HG02798 (cell line): ENCODE results near the gene PCDHB16.
"Not testable (repeated sequence)": the region's sequence is repeated elsewhere in the genome, so short reads cannot be mapped to it uniquely, and the experiment has no call there.

Source experiments
- ATAC-seq: cut with Tn5 transposase; IDR thresholded peaks from one replicate; pipeline ENCODE4 v1.9.1; 2021; ENCODE audit warnings: mild to moderate bottlenecking; ENCODE audit not compliant: unreplicated experiment, poor library complexity

Gene PCDHB16

DNA sequence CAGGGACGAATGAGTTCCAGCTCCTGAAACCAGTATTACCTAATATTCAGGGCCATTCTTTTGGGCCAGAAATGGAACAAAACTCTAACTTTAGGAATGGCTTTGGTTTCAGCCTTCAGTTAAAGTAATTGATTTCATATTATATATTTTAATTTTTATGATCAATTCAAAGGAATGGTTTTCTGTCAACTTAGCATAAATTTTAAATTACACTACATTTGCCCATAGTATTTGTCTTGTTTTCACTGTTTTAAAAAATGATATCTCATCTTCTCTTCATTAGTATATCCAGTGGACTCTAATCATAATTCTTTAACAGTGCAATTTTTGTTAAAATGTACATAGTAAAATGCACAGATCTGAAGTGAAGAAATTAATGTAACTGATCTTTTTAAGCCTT is 1.9 kb upstream of the PCDHB16 start:
- ATAC-seq, result no peak

DNA sequence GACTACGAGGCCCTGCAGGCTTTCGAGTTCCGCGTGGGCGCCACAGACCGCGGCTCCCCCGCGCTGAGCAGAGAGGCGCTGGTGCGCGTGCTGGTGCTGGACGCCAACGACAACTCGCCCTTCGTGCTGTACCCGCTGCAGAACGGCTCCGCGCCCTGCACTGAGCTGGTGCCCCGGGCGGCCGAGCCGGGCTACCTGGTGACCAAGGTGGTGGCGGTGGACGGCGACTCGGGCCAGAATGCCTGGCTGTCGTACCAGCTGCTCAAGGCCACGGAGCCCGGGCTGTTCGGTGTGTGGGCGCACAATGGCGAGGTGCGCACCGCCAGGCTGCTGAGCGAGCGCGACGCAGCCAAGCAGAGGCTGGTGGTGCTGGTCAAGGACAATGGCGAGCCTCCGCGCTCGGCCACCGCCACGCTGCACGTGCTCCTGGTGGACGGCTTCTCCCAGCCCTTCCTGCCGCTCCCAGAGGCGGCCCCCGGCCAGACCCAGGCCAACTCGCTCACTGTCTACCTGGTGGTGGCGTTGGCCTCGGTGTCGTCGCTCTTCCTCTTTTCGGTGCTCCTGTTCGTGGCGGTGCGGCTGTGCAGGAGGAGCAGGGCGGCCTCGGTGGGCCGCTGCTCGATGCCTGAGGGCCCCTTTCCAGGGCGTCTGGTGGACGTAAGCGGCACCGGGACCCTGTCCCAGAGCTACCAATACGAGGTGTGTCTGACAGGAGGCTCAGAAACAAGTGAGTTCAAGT is 2.1 kb downstream of the PCDHB16 start:
- not testable (repeated sequence) for ATAC-seq

DNA sequence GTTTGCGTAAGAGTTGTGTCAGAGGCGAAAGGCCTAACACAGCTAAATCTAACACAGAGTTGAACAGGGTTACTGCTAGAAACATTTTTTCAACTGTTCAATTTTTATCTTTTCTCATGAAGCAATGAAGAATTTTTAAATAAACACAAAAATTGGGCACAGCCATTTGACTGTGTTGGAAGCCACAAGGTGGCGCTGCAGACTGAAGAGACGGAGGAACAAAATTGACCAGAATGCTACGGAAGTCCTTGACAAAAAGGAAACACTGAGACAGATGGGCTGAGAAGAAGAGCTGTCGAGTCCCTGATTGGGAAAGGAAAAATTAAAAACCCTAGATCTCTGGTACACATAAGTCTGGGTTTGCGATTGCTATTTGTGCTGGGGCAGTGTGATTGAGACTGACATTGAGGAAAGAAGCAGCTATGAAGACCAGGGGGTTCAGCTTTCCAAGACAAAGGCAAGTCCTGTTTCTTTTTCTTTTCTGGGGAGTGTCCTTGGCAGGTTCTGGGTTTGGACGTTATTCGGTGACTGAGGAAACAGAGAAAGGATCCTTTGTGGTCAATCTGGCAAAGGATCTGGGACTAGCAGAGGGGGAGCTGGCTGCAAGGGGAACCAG is 4.8 kb downstream of the PCDHB16 start, which contains the start of gene PCDHB9:
TSS of gene PCDHB9 (plus strand) at position 265 of the 616 bp plus-strand sequence. CDS start at position 423, 158 bp downstream.
- ATAC-seq, result no peak

DNA sequence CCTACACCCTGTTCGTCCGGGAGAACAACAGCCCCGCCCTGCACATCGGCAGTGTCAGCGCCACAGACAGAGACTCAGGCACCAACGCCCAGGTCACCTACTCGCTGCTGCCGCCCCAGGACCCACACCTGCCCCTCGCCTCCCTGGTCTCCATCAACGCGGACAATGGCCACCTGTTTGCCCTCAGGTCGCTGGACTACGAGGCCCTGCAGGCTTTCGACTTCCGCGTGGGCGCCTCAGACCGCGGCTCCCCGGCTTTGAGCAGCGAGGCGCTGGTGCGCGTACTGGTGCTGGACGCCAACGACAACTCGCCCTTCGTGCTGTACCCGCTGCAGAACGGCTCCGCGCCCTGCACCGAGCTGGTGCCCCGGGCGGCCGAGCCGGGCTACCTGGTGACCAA is 6.5 kb downstream of the PCDHB16 start:
- not testable (repeated sequence) for ATAC-seq

DNA sequence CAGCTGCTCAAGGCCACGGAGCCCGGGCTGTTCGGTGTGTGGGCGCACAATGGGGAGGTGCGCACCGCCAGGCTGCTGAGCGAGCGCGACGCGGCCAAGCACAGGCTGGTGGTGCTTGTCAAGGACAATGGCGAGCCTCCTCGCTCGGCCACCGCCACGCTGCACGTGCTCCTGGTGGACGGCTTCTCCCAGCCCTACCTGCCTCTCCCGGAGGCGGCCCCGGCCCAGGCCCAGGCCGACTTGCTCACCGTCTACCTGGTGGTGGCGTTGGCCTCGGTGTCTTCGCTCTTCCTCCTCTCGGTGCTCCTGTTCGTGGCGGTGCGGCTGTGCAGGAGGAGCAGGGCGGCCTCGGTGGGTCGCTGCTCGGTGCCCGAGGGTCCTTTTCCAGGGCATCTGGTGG is 6.9 kb downstream of the PCDHB16 start:
- not testable (repeated sequence) for ATAC-seq

DNA sequence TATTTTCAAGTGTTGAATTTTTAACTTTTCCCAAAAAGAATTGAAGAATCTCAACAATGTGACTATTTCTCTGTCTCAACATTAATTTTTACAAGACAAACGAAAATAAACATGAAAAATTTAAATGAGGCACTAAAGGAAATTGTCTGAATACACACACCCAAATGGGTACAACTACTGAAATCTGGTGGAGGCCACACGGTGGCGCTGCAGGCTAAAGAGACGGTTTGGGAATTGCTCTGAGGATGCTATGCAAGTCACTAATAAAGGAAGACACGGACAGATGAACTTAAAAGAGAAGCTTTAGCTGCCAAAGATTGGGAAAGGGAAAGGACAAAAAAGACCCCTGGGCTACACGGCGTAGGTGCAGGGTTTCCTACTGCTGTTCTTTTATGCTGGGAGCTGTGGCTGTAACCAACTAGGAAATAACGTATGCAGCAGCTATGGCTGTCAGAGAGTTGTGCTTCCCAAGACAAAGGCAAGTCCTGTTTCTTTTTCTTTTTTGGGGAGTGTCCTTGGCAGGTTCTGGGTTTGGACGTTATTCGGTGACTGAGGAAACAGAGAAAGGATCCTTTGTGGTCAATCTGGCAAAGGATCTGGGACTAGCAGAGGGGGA is 10.0 kb downstream of the PCDHB16 start, which contains the start of gene PCDHB10:
TSS of gene PCDHB10 (plus strand) at position 244 of the 616 bp plus-strand sequence. CDS start at position 444, 200 bp downstream.
- ATAC-seq, result no peak

DNA sequence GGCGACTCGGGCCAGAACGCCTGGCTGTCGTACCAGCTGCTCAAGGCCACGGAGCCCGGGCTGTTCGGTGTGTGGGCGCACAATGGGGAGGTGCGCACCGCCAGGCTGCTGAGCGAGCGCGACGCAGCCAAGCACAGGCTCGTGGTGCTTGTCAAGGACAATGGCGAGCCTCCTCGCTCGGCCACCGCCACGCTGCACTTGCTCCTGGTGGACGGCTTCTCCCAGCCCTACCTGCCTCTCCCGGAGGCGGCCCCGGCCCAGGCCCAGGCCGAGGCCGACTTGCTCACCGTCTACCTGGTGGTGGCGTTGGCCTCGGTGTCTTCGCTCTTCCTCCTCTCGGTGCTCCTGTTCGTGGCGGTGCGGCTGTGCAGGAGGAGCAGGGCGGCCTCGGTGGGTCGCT is 12.1 kb downstream of the PCDHB16 start:
- ATAC-seq, result not testable (repeated sequence)

DNA sequence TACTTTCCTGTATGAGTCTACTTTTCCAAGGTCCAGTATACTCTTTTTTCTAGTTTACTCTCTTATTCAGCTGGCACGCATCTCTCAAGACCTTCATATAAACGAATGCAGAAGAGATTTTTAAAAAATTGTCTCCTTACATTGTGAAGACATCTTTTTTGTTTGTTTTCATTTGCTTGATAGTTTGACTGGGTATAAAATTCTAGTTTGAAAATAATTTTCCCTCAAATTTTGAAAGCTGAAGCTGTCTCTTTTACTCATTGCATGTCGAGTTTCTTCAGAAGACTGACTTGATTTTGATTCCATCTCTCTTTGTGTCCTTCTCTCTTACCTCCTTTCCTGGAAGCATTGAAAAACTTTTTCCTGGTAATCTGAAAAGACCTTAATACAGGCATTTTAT is 14.2 kb downstream of the PCDHB16 start:
- ATAC-seq, result no peak

DNA sequence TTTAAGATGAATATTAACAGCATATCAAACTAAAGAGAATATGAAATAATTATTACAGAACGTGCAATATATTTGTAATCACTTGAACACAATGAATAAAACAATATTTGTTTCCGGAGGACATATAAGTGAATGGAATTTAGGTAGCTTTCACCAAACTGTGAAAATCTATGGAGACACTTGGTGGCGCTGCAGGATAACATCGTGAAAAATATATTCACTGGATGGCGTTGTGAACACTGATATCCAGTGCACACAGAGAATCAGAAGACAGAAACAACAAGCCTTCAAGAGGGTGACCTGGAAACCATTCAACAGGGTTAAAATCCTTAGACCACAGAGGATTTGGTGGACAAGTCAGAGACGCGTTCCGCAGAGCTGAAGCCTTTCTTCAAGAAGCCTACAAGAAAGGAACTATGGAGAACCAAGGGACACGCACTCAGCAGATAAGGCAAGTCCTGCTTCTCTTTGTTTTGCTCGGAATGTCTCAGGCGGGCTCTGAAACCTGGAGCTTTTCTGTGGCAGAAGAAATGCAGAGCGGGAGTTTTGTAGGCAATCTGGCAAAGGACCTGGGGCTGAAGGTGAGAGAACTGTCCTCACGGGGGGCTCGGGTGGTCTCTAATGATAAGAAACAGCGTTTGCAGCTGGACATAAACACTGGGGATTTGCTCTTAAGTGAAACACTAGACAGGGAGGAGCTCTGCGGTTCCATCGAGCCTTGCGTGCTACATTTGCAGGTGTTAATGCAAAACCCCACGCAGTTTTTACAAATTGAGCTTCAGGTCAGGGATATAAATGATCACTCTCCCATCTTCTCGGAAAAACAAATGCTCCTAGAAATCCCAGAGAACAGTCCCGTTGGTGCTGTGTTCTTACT is 17.4 kb downstream of the PCDHB16 start, which contains the start of gene PCDHB11:
TSS of gene PCDHB11 (plus strand) at position 269 of the 877 bp plus-strand sequence. CDS start at position 417, 148 bp downstream.
- no peak for ATAC-seq

DNA sequence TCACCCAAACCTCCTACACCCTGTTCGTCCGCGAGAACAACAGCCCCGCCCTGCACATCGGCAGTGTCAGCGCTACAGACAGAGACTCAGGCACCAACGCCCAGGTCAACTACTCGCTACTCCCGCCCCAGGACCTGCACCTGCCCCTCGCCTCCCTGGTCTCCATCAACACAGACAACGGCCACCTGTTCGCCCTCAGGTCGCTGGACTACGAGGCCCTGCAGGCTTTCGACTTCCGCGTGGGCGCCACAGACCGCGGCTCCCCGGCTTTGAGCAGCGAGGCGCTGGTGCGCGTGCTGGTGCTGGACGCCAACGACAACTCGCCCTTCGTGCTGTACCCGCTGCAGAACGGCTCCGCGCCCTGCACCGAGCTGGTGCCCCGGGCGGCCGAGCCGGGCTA is 18.9 kb downstream of the PCDHB16 start:
- ATAC-seq, result not testable (repeated sequence)

DNA sequence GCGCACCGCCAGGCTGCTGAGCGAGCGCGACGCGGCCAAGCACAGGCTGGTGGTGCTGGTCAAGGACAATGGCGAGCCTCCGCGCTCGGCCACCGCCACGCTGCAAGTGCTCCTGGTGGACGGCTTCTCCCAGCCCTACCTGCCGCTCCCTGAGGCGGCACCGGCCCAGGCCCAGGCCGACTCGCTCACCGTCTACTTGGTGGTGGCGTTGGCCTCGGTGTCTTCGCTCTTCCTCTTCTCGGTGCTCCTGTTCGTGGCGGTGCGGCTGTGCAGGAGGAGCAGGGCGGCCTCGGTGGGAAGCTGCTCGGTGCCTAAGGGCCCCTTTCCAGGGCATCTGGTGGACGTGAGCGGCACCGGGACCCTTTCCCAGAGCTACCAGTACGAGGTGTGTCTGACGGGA is 19.5 kb downstream of the PCDHB16 start:
- not testable (repeated sequence) for ATAC-seq

DNA sequence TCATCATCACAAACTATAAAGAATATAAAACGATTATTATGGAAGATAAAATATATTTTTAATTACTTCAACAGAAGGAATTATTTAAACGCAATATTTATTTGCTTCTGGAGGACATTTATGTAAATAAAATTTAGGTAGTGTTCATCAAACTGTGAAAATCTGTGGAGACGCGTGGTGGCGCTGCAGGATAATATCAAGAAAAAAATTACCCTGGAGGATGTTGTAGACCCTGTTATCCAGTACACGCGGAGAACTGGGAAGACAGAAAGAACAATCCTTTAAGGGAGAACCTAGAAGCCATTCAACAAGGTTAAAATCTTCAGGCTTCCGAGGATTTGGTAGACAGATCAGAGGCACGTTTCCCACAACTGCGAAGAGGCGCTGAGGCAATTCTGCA is 26.3 kb downstream of the PCDHB16 start, which contains the start of gene PCDHB12:
TSS of gene PCDHB12 (plus strand) at position 242 of the 400 bp plus-strand sequence. CDS start 189 bp downstream, outside the sequence.
- no peak for ATAC-seq

DNA sequence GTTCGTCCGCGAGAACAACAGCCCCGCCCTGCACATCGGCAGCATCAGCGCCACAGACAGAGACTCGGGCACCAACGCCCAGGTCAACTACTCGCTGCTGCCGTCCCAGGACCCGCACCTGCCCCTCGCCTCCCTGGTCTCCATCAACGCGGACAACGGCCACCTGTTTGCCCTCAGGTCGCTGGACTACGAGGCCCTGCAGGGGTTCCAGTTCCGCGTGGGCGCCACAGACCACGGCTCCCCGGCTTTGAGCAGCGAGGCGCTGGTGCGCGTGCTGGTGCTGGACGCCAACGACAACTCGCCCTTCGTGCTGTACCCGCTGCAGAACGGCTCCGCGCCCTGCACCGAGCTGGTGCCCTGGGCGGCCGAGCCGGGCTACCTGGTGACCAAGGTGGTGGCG is 28.1 kb downstream of the PCDHB16 start:
- ATAC-seq, result not testable (repeated sequence)

DNA sequence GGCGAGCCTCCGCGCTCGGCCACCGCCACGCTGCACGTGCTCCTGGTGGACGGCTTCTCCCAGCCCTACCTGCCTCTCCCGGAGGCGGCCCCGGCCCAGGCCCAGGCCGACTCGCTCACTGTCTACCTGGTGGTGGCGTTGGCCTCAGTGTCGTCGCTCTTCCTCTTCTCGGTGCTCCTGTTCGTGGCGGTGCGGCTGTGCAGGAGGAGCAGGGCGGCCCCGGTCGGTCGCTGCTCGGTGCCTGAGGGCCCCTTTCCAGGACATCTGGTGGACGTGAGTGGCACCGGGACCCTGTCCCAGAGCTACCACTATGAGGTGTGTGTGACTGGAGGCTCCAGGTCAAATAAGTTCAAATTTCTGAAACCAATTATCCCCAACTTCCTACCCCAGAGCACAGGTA is 28.7 kb downstream of the PCDHB16 start:
- not testable (repeated sequence) for ATAC-seq

DNA sequence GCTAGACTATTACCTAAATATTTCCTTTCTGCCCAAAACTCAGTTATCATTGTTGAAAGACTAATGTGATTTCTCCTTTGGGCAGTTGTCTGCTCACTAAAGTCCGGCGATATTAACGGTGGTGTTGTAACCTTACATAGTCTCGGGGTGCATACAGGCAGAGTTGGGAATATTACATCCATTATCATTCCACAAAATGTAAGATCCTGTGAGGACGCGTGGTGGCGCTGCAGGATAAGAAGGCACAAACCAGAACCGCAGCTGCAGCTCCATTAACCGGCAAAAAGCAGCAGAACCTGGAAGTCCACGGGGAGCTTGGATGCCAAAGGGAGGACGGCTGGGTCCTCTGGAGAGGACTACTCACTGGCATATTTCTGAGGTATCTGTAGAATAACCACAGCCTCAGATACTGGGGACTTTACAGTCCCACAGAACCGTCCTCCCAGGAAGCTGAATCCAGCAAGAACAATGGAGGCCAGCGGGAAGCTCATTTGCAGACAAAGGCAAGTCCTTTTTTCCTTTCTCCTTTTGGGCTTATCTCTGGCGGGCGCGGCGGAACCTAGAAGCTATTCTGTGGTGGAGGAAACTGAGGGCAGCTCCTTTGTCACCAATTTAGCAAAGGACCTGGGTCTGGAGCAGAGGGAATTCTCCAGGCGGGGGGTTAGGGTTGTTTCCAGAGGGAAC is 31.6 kb downstream of the PCDHB16 start, which contains the start of gene PCDHB13:
TSS of gene PCDHB13 (plus strand) at position 264 of the 684 bp plus-strand sequence. CDS start at position 469, 205 bp downstream.
- ATAC-seq, result not testable (repeated sequence)

DNA sequence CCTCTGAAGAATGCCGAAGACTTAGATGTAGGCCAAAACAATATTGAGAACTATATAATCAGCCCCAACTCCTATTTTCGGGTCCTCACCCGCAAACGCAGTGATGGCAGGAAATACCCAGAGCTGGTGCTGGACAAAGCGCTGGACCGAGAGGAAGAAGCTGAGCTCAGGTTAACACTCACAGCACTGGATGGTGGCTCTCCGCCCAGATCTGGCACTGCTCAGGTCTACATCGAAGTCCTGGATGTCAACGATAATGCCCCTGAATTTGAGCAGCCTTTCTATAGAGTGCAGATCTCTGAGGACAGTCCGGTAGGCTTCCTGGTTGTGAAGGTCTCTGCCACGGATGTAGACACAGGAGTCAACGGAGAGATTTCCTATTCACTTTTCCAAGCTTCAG is 32.4 kb downstream of the PCDHB16 start:
- not testable (repeated sequence) for ATAC-seq

DNA sequence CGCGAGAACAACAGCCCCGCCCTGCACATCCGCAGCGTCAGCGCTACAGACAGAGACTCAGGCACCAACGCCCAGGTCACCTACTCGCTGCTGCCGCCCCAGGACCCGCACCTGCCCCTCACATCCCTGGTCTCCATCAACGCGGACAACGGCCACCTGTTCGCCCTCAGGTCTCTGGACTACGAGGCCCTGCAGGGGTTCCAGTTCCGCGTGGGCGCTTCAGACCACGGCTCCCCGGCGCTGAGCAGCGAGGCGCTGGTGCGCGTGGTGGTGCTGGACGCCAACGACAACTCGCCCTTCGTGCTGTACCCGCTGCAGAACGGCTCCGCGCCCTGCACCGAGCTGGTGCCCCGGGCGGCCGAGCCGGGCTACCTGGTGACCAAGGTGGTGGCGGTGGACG is 33.3 kb downstream of the PCDHB16 start:
- ATAC-seq, result not testable (repeated sequence)

DNA sequence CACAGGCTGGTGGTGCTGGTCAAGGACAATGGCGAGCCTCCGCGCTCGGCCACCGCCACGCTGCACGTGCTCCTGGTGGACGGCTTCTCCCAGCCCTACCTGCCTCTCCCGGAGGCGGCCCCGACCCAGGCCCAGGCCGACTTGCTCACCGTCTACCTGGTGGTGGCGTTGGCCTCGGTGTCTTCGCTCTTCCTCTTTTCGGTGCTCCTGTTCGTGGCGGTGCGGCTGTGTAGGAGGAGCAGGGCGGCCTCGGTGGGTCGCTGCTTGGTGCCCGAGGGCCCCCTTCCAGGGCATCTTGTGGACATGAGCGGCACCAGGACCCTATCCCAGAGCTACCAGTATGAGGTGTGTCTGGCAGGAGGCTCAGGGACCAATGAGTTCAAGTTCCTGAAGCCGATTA is 33.8 kb downstream of the PCDHB16 start:
- ATAC-seq, result not testable (repeated sequence)

DNA sequence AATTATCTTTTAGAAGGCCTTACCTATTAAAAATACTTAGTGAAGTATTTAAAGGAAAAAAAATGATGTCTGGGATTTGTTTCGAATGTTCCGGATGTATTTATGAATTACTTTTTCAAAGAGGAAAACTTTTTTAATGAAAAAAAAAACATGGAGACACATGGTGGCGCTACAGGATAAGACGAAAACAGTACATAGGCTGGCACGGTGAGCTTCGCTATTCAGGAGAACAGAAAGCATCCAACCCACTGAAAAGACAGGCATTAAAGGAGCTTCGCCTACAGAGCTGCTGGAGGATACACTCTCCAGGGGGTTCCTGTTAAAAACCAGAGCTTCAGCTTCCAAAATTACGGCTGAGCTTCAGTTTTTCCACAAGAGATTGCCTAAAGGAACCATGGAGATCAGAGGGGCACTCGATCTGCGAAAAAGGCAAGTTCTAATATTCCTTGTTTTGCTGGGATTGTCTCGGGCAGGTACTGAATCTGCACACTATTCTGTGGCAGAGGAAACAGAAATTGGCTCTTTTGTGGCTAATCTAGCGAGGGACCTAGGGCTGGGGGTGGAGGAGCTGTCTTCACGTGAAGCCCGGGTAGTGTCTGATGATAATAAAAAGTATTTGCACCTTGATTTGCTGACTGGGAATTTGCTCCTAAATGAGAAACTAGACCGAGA is 41.1 kb downstream of the PCDHB16 start, which contains the start of gene PCDHB14:
TSS of gene PCDHB14 (plus strand) at position 232 of the 672 bp plus-strand sequence. CDS start at position 395, 163 bp downstream.
- ATAC-seq, result no peak
